GM12891 (cell line): ENCODE data around the gene LRWD1.

Experiments used
- PAX5 ChIP-seq: IDR thresholded peaks from 2 replicates; pipeline ENCODE4 v1.6.1; 2011; ENCODE audit warnings: low read length, moderate library complexity, mild to moderate bottlenecking; ENCODE audit not compliant: insufficient read depth, severe bottlenecking
- POLR2A ChIP-seq: IDR thresholded peaks from 2 replicates; pipeline ENCODE4 v1.6.1; 2011; ENCODE audit warnings: low read depth, low read length, control low read depth
- POLR2AphosphoS5 ChIP-seq: IDR thresholded peaks from 2 replicates; pipeline ENCODE4 v1.6.1; 2011; ENCODE audit warnings: low read depth, low read length, control low read depth
- POU2F2 ChIP-seq: IDR thresholded peaks from 2 replicates; pipeline ENCODE4 v1.6.1; 2011; ENCODE audit warnings: low read depth, mild to moderate bottlenecking, control low read depth, low read length, moderate library complexity
- SPI1 ChIP-seq: IDR thresholded peaks from 2 replicates; pipeline ENCODE4 v1.6.1; 2011; ENCODE audit warnings: low read depth, low read length, control low read depth
- TAF1 ChIP-seq: IDR thresholded peaks from 2 replicates; pipeline ENCODE4 v1.6.1; 2011; ENCODE audit warnings: low read depth, low read length, control low read depth

DNA sequence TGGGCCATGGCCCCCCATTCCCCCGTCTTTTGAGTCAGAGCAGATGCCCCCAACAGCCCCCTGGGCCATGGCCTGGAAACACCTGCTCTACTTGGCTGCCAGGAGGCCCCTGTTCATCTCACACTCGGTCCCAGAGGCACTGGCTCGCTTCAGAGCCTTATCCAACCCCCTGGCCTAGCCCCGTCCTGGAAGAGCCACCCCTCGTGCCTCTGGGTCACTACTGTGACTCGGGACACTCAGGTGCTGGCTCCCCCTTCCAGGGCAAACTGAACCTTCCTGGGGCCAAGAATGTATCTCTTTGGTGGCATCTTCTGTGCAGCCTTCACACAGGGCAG lies 7.0 kb downstream of the LRWD1 start:
- TF ChIP-seq SPI1 (no peak), POLR2A (no peak), POLR2AphosphoS5 (no peak), POU2F2 (peak; percentile 9; the same call in 1 of the 2 replicates), TAF1 (no peak), PAX5 (no peak)
